ENCODE results near the gene FLYWCH1.
A peak's percentile ranks its signal among the peaks of the same experiment; 100 is the strongest.

Gene FLYWCH1

DNA sequence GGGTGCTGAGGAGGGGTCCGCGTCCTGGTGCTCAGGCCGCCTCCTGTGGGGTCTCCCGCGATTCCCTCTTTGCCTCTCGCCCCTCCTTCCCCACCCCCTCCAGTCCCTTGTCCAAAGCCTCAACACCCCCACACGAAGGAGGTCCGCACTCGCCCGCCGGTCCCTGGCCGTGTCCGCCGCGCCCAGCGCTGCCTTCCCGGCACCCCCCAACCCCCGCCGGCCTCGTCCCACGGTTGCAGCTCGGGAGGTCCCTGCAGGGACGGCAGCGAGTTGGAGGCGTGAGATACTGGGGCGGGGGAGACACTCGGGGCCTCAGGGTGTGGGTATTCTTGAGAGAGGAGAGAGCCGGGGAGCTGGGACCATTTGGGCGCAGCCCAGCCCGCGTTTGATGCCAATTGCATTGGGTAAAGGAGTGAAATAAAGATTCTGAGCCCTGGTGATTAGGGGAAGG is 28.2 kb upstream of the FLYWCH1 start:
- TF ChIP-seq CTCF (IDR thresholded peaks at IDR 0.05; ENCODE audit: control insufficient read depth, insufficient read depth, low read depth, low read length, missing control alignments): no peak
- DNase-seq (ENCODE audit: low read depth): no peak
- H3K4me3 ChIP-seq (ENCODE audit: control insufficient read depth, low read depth, low read length): peak overlapping the region; percentile 95

DNA sequence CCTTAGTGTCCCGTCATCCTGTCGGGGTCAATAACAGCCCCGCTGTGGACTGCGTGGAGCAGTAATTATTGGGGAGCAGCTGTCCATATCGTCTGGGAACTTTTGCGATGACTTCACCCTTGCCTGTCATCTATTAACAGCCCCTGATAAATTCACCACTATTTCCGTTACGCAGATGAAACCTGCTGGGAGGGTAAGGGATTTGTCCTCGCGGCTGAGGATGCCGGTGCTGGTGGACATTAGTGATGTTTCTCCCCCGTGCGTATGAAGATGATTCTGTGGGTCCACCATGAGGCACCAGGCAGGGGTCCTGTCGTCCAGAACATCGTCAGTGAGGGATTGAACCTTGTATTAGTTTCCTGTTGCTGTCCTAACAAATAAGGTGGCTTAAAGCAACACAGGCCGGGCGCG is 27.7 kb upstream of the FLYWCH1 start:
- no peak for TF ChIP-seq CTCF (IDR thresholded peaks at IDR 0.05; ENCODE audit: control insufficient read depth, insufficient read depth, low read depth, low read length, missing control alignments)
- no peak for DNase-seq (ENCODE audit: low read depth)
- H3K4me3 ChIP-seq (ENCODE audit: control insufficient read depth, low read depth, low read length): peak overlapping the region; percentile 95

DNA sequence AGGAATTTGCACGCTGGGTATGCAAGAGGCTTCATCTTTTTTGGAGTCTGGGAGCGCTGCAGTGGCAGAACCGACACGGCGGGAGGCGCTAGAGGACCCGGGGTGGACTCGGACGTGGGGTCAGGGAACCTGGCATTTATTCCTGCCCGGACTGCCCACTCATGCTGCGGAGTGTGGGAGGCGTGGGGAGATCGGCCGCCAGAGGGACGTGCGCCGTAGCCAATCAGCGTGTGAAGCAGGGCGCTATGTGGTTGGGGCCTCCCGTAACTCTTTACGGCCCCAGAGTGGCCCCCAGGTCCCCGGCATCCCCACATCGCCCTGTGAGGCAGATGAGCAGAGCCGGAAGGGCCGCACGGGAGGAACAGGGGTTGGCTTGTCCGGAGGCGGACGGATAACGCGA is 17.5 kb upstream of the FLYWCH1 start:
- no peak overlapping the region for H3K4me3 ChIP-seq (ENCODE audit: control insufficient read depth, low read depth, low read length)
- DNase-seq (ENCODE audit: low read depth): no peak
- no peak for TF ChIP-seq CTCF (IDR thresholded peaks at IDR 0.05; ENCODE audit: control insufficient read depth, insufficient read depth, low read depth, low read length, missing control alignments)

DNA sequence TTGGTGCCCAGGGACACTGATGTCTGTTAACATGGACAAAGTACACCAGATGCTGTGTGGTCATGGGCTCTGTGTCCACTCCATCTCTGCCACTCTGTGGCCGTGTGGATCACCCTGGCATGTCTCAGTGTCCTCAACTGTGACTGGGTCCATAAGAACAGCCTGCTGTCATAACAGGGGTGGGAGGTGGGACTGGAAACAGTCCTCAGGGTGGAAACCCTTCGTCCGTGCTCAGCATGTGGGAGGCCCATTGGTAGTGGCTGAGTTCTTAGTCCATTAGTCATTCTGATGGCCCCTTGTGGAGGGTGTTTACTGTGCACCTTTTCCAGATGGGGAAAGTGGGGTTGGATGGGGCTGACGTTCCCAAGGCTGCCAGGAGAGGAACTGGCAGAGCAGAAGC is 15.9 kb upstream of the FLYWCH1 start:
- no peak for DNase-seq (ENCODE audit: low read depth)
- no peak overlapping the region for H3K4me3 ChIP-seq (ENCODE audit: control insufficient read depth, low read depth, low read length)
- no peak for TF ChIP-seq CTCF (IDR thresholded peaks at IDR 0.05; ENCODE audit: control insufficient read depth, insufficient read depth, low read depth, low read length, missing control alignments)

GRCh38 chr16:2896480-2897010 is 15.2 kb upstream of the FLYWCH1 start:
- DNase-seq (ENCODE audit: low read depth): no peak
- TF ChIP-seq CTCF (IDR thresholded peaks at IDR 0.05; ENCODE audit: control insufficient read depth, insufficient read depth, low read depth, low read length, missing control alignments): no peak
- no peak overlapping the region for H3K4me3 ChIP-seq (ENCODE audit: control insufficient read depth, low read depth, low read length)

DNA sequence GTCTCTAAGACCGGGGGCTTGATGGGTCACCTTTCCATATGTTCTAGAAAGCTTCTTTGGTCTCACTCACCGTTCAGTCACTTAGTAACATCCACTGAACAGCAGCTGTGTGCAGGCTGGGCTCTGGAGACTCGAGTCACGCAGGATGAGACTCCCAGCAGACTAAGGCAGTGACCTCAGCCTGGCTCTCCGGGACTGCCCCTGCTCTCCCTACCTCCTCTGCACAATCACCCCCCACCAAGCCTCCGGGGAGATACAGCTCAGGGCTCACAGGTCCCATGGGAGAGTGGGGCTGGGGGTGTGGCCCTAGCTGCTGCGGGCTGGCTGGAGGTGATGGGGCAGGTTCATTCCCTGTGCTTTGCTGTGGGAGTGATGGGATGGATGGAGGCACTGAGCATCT is 14.6 kb upstream of the FLYWCH1 start:
- no peak for DNase-seq (ENCODE audit: low read depth)
- no peak overlapping the region for H3K4me3 ChIP-seq (ENCODE audit: control insufficient read depth, low read depth, low read length)
- TF ChIP-seq CTCF (IDR thresholded peaks at IDR 0.05; ENCODE audit: control insufficient read depth, insufficient read depth, low read depth, low read length, missing control alignments): no peak
